SH-SY5Y (cell line): ENCODE measurements around the gene SPTLC2.

ENCODE experiments used
- GATA2 ChIP-seq: IDR thresholded peaks from 2 replicates; pipeline ENCODE4 v1.6.1; 2011; ENCODE audit warnings: mild to moderate bottlenecking, low read depth, low read length
- GATA3 ChIP-seq: IDR thresholded peaks from 2 replicates; pipeline ENCODE4 v1.6.1; 2011; ENCODE audit warnings: low read depth, mild to moderate bottlenecking, low read length, moderate library complexity

DNA sequence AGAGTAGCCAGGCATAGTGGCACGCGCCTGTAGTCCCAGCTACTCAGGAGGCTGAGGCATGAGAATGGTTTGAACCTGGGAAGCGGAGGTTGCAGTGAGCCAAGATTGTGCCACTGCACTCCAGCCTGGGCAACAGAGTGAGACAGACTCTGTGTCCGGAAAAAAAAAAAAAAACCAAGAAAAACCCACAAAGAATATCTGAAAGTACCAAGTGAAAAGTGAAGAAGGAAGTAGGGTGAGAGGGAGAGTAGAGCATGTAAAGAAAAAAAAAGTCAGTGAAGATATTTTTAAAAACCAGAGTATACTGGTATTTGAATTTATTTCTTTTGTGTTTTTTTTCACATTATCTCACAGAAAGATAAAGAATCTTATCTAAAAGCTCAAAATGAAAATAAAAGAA lies 74.5 kb downstream of the SPTLC2 start:
- no peak for TF ChIP-seq GATA2
- TF ChIP-seq GATA3 = no peak
